HG03439 (cell line): Measurements from ENCODE around the gene SEBOX.
A peak's percentile ranks its signal among the peaks of the same experiment; 100 is the strongest.

Experiments used
- ATAC-seq: cut with Tn5 transposase; IDR thresholded peaks from one replicate; pipeline ENCODE4 v1.9.1; 2021; ENCODE audit warnings: mild to moderate bottlenecking, moderate library complexity; ENCODE audit not compliant: unreplicated experiment

Gene SEBOX

DNA sequence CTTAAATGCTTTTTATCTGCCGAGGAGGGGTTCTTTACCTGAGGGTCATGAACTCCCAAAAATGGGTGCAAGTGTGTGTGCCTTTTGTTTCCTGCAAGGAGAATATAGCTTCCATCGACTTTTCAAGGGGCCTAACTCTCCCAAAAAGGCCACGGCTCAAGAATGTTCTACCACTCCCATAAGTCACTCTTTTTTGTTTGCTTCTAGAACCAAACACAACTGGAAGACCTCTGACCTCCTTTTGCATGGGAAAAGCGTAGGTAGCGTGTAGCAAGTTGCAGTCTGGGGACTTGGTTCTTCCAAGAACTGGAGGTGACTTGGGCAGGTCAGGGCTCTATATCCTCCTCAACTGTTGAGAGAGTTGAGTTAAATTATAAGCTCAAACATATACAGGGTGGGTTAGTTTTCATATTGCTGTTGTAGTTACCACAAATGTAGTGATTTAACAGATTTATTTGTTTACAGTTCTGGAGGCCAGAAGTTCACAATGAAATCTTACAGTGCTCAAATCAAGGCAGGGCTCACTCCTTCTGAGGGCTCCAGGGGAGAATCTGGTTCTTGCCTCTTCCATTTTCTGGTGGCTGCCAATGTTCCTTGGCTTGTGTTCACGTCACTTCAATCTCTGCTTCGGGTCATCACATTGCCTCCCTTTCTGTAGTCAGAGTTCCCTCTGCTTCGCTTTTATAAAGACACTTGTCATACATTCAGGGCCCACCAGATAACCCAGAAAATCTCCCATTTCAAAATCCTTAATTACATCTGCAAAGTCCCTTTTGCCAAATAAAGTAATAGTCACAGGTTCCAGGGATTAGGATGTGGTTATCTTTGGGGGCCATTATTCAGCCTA, 44.6 kb downstream of the SEBOX start:
- no peak for ATAC-seq

DNA sequence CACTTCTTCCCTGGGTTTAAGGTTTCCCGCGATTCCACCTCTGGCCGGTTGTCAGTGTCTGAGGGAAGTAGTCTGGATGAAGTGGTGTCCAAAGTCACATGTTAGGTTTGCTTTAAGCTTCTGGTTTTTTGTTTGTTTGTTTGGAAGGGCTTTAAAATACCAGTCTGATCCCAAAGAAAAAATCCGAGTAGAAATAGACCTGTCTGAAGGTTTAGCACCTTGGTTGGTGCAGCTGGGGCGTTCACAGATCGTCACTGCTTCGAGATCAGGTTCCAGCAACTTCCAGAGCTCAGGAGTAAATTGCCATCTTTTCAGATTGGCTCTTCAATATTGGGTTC, 45.4 kb downstream of the SEBOX start:
- no peak for ATAC-seq

DNA sequence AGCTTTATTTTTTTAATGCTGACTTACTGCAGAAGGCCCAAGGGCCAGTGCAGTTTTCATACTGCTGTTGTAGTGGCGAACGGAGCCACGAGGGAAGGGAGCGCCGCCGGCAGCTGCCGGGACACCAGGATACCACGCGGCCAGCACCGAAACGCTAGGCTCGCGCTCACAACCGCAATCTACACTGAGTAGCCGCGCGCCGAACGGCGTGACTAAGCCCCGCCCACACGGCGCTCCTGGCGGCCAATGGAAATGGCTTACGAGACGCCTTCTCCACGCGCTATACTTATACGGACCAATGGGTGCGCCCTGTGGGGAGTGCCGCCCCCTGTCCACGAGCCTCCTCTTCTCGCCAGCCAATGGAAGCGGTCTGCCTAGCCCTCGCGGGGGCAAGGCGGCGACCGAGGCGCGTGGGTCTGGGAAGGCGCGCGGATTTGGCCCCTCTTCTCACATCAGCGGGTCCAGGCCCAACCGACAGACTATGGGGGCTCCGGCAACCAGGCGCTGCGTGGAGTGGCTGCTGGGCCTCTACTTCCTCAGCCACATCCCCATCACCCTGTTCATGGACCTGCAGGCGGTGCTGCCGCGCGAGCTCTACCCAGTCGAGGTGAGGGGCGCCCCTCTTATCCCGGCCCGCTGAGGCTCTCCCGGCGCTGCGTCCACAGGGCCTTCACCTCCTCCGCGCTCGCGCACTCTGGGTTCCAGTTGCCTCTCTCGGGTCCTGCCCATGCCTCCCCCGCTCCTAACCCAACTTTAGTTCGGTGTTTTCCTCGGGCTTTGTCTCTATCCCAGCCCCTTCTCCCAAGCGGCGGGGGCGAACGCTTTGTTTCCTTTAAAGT, 46.0 kb downstream of the SEBOX start, which contains the start of gene TMEM97:
TMEM97 (plus strand) TSS at position 442 of the 839 bp plus-strand sequence; CDS start at position 482, 40 bp downstream.
- peak; percentile 86 for ATAC-seq

DNA sequence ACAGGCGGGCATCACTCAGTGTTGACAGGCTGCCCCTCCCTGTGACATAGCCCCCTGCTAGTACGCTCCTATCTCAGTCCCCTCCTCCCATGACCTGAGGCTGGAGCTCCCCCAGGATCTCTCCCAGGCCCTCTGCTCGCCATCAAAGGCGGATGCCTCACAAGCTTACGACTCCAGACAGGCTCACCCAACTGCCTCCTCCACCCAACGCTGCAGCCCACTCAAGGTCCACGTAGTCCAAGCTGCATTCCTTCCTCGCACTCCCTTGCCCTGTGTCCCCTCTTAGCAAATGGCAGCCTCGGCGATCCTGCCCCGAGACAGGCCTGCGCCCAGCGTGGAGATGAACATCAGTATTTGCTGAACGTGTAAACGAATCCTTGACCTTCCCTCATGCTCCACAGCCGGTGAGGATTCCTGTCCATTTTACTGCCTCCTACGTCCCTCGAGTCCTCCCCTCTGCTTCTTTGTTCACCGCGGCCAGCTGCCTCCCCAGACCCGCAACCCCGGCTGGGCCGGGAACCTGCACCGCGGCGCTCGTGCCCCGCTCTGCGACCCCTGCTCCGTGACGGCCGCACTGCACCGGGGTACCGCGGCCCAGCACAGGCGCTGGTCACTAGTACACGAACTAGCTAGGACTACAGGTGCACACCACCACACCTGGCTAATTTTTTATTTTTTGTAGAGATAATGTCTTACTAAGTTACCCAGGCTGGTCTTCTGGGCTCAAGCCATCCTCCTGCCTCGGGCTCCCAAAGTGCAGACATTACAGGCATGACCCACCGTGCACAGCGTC, 46.8 kb downstream of the SEBOX start:
- ATAC-seq, result peak; percentile 4

DNA sequence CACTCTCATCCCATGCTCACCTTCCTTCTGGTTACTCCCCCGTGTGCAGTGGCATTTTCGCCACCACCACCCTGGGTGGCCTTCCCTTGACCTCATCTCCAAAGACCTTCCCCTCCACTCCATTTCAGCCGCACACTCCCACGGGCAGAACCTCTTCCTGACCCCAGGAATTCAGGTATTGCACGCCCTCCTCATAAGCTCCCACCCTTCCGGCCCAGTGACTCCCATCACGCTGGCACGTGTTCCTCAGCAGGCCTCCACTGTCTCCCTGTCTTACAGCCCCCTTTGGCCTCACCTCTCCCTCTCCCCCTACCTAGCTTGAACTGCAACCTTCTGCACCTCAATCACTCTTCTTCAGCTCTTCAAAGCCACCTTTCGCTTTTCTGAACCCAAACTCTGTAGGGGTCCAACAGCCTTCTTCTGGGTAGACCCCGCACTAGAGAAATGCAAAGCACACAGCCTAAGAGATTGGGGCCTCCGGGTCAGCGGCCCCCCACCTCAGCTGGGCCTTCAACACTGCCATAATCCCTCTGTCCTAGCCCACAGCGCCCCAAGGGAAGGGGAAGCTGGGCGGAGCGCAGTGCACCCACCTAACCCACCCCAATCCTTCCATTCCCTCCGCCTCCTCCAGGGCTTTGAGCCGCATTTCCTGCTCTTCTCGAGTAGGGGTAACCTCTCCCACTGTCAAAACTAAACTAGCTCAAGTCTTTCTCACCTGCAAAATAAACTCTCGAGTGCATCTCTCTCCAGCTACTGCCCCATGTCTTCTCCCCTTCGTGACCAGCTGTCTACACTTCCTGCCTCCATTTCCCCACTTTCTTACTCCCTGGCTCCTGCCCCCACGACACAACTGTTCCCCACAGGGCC, 47.7 kb downstream of the SEBOX start:
- no peak for ATAC-seq

DNA sequence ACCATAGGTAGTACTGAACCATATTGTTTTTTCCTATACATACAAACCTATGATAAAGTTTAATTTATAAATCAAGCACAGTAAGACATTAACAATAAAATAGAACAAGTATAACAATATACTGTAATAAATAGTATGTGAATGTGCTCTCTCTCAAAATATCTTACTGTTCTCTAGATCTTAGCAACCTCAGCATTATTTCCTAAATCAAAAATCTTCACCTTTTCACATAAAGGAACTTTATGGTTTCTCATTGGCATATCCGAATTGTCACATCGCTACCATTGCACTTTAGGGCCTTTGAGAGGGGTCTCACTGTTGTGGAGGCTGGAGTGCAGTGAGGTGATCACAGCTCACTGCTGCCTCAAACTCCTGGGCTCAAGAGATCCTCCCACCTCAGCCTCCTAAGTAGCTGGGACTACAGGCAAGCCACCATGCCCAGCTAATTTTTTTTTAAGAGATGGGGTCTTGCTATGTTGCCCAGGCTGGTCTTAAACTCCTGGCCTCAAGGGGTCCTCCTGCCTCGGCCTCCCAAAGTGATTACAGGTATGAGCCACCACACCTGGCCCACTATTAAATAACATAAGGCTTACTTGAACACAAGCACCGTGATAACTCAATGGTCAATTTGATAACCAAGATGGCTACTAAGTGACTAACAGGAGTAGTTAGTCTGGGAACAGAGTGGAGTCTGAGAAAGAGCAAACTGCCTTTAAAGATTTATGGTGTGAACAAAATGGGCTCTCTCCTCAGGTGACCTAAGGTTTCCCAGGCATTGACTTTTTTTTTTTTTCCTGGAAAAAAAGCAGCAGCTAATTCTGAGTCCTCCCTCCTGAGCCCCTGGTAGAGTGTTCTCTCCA, 48.9 kb downstream of the SEBOX start:
- no peak for ATAC-seq

DNA sequence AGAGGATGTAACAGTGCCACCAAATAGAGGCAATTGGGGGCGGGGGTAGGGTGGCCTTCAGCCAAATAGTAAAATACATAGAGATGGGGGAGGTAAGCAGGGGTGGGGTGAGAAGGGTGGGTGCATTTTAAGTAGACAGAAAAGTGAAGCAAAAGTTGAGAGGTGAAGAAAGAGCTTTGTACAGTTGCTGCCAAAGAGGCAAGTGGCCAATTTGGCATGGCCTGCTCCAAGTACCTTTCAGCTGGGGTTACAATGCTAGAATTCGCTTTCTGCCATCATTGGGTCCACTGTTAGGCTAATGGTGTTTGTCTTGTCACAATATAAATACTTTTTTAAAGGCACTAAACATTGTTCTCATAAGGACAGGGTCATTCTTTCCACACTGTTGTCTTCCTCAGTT, 51.2 kb downstream of the SEBOX start:
- ATAC-seq, result no peak
